ENCODE measurements around the gene ZNF618. TPM values are rescaled to one million over a fixed set of nuclear protein-coding genes. Genes with fewer than 3 reads are reported as not detected.

ZNF618 gene
- total RNA-seq, 4 donors from 2014 or later, result 0.26 to 1.2 (median 1.0) TPM

DNA sequence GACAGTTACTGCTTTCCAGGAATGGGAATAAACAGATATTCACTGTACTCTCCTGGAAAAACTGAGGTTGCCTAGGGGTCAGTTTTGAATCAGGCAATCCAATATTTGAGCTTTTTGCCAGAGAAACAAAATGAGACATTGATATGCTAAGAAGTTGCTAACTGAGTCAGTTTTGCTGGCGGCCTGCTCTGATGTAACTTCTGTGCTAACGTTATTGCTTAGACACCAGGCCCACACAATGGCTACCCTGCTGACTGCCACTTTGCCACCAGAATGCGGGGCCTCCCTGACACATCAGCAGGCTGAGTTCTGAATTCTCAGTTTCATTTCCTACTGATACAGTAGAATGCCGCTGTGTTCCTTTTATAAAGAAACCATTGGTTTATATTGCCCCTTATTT is 18.2 kb upstream of the ZNF618 start:
- intact Hi-C loops (cut with DNase I; ENCODE audit: low total_unique reads), result no loop called here
- ATAC-seq, result no peak
- in situ Hi-C loops (cut with MboI; ENCODE audit: low sequenced_read_pairs in 4 of 4), result no loop called here
- Histone ChIP-seq H3K4me1 (no peaks in the 10 kb centered on the region), H3K4me3 (no peak overlapping the region), H3K9me3 (no peaks in the 10 kb centered on the region), H3K36me3 (no peaks in the 10 kb centered on the region), H3K27ac (no peak overlapping the region), H3K27me3 (no peaks in the 10 kb centered on the region)
- no peak for DNase-seq
- TF ChIP-seq, protein P1, sequence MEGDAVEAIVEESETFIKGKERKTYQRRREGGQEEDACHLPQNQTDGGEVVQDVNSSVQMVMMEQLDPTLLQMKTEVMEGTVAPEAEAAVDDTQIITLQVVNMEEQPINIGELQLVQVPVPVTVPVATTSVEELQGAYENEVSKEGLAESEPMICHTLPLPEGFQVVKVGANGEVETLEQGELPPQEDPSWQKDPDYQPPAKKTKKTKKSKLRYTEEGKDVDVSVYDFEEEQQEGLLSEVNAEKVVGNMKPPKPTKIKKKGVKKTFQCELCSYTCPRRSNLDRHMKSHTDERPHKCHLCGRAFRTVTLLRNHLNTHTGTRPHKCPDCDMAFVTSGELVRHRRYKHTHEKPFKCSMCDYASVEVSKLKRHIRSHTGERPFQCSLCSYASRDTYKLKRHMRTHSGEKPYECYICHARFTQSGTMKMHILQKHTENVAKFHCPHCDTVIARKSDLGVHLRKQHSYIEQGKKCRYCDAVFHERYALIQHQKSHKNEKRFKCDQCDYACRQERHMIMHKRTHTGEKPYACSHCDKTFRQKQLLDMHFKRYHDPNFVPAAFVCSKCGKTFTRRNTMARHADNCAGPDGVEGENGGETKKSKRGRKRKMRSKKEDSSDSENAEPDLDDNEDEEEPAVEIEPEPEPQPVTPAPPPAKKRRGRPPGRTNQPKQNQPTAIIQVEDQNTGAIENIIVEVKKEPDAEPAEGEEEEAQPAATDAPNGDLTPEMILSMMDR (IDR thresholded peaks at IDR 0.05 in 4 of 5, conservative IDR thresholded peaks at IDR 0.05 in 1 of 5), result no peak
- no peak for TF ChIP-seq POLR2A (IDR thresholded peaks at IDR 0.05)

DNA sequence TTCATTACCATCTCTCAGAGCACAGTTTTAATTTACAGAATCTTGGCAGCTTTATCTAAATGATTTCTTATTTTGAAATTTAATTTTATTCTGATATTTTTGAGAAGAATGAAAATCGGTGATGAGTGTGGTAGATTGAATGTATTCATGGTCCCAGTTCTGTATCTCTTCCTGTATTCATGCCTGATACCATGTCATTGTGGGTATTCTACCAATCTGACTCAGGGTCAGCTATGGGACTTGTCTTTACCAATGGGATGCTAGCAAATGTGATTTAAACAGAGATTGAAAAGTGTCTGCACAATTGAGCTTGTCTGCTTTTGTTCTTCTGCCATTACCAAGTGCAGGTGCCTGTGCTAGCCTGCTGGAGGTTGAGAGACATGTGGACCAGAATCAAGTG is 17.8 kb upstream of the ZNF618 start:
- in situ Hi-C loops (cut with MboI; ENCODE audit: low sequenced_read_pairs in 4 of 4), result no loop called here
- no peaks in the 10 kb centered on the region for H3K4me1 ChIP-seq

DNA sequence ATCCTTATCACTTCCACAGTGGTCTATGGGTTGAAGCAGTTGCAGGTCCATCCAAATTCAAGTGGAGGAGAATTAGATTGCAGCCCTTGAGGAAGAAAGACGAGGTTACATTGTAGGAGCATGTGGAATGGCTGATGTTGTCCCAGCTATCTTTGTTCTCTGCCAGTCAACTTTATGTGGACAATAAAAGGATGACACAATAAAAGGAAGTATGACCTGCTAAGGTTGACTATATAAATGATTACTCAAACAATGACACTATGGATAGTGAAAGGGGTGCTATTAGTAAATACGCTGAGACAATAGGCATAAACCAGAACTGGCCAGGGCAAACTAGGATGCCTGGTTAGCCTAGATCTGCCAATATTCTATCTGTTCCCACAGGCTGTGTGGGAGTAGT is 12.8 kb upstream of the ZNF618 start:
- TF ChIP-seq POLR2A (IDR thresholded peaks at IDR 0.05), result no peak
- TF ChIP-seq, protein P1 (IDR thresholded peaks at IDR 0.05 in 4 of 5, conservative IDR thresholded peaks at IDR 0.05 in 1 of 5), result no peak
- no peaks in the 10 kb centered on the region for H3K9me3 ChIP-seq
- intact Hi-C loops (cut with DNase I; ENCODE audit: low total_unique reads) (no loop called here), in situ Hi-C loops (cut with MboI; ENCODE audit: low sequenced_read_pairs in 4 of 4) (no loop called here)
- no peaks in the 10 kb centered on the region for H3K4me1 ChIP-seq
- no peak overlapping the region for H3K4me3 ChIP-seq
- DNase-seq (no peak), ATAC-seq (no peak)
- H3K27ac ChIP-seq, result no peak overlapping the region
- H3K27me3 ChIP-seq, result no peaks in the 10 kb centered on the region
- H3K36me3 ChIP-seq, result no peaks in the 10 kb centered on the region

More for the DNA sequence above, 17.8 kb upstream of the ZNF618 start:
- Histone ChIP-seq H3K27ac (no peak overlapping the region), H3K9me3 (no peaks in the 10 kb centered on the region), H3K27me3 (no peaks in the 10 kb centered on the region), H3K36me3 (no peaks in the 10 kb centered on the region), H3K4me3 (no peak overlapping the region)
- DNase-seq (no peak), ATAC-seq (no peak)
- intact Hi-C loops (cut with DNase I; ENCODE audit: low total_unique reads), result no loop called here
- TF ChIP-seq, protein P1 (IDR thresholded peaks at IDR 0.05 in 4 of 5, conservative IDR thresholded peaks at IDR 0.05 in 1 of 5), result no peak
- TF ChIP-seq POLR2A (IDR thresholded peaks at IDR 0.05), result no peak

DNA sequence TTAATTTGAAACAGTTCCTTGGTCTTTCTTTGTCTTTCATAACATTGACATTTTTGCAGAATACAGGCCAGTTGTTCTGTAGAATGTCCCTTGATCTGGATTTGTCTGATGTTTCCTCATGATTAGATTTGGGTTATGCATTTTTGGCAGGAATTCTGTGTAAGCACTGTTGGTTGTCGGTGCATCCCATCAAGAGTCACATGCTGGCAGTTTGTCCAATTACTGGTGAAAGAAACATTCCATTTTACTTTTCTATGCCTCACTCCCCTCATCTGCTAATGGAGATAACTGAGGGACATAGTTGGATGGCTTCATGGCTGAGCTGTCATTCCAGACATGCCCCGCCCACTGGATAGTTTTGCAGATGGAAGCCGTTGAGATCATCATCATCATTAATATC is 7.6 kb upstream of the ZNF618 start:
- DNase-seq, result no peak
- Histone ChIP-seq H3K4me3 (no peak overlapping the region), H3K4me1 (no peaks in the 10 kb centered on the region), H3K36me3 (no peaks in the 10 kb centered on the region), H3K9me3 (no peaks in the 10 kb centered on the region), H3K27ac (no peak overlapping the region), H3K27me3 (no peaks in the 10 kb centered on the region)
- no peak for TF ChIP-seq POLR2A (IDR thresholded peaks at IDR 0.05)
- TF ChIP-seq, protein P1 (IDR thresholded peaks at IDR 0.05 in 4 of 5, conservative IDR thresholded peaks at IDR 0.05 in 1 of 5), result no peak
- in situ Hi-C loops (cut with MboI; ENCODE audit: low sequenced_read_pairs in 4 of 4), result no loop called here
- no peak for ATAC-seq
- intact Hi-C loops (cut with DNase I; ENCODE audit: low total_unique reads), result no loop called here

DNA sequence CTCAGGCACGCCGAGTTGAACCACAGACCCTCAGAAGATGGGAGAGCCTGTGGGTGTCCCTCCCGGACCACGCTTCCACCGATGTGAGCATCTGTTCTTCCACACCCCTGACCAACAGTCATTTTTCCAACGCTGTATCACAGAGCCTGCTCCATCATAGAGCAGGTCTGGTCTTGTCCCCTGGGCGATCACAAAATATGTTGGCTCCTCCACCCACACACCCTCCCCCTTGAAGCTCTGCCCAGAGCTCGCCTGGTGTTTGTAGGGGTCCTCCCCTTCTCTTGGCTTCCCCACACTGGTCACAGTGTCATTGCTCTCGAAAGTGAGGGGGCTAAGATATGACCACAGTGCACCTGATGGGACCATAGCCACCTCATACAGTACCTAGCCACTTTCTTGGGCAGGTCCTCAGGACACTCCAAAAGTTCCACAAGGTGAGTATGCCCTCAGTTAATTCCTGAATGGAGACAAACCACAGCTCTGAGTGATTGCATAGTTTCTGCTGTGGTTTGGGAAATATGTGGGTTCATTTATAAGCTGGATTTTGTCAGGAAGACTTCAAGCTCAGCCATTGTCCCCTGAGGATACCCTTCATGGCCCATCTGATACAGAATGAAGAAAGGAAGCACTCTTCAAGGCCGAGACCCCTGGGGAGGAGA is 3.5 kb upstream of the ZNF618 start:
- Histone ChIP-seq H3K27ac (no peak overlapping the region), H3K27me3 (no peaks in the 10 kb centered on the region), H3K36me3 (no peaks in the 10 kb centered on the region), H3K9me3 (no peaks in the 10 kb centered on the region), H3K4me1 (peaks cover 8 to 9% of the 10 kb centered on the region in 2 donors), H3K4me3 (no peak overlapping the region)
- no peak for ATAC-seq
- DNase-seq, result no peak
- intact Hi-C loops (cut with DNase I; ENCODE audit: low total_unique reads) (no loop called here), in situ Hi-C loops (cut with MboI; ENCODE audit: low sequenced_read_pairs in 4 of 4) (no loop called here)
- TF ChIP-seq POLR2A (IDR thresholded peaks at IDR 0.05), result no peak
- TF ChIP-seq, protein P1 (IDR thresholded peaks at IDR 0.05 in 4 of 5, conservative IDR thresholded peaks at IDR 0.05 in 1 of 5), result no peak
